ENCODE results near the gene ARSG.
"Not testable (repeated sequence)": the region's sequence is repeated elsewhere in the genome, so short reads cannot be mapped to it uniquely, and the experiment has no call there.

ARSG gene

DNA sequence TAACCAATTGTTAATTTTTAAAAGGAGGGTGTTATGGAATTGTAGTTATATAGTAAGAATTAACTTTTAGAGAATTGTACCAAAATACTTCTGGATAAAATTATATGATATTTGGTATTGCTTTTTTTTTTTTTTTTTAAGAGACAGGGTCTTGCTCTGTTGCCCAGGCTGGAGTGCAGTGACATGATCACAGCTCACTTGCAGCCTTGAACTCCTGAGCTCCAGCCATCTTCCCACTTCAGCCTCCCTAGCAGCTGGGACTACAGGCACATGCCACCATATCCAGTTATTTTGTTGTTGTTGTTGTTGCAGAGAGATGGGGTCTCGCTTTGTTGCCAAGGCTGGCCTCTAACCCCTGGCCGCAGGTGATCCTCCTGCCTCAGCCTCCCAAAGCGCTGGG, 8.5 kb downstream of the ARSG start:
- in situ Hi-C loops (cut with HindIII; ENCODE audit: low pct_ligation_motif_present, low pct_unique_long_range_greater_than_20kb, low sequenced_read_pairs), result no loop called here
- no peak for DNase-seq

DNA sequence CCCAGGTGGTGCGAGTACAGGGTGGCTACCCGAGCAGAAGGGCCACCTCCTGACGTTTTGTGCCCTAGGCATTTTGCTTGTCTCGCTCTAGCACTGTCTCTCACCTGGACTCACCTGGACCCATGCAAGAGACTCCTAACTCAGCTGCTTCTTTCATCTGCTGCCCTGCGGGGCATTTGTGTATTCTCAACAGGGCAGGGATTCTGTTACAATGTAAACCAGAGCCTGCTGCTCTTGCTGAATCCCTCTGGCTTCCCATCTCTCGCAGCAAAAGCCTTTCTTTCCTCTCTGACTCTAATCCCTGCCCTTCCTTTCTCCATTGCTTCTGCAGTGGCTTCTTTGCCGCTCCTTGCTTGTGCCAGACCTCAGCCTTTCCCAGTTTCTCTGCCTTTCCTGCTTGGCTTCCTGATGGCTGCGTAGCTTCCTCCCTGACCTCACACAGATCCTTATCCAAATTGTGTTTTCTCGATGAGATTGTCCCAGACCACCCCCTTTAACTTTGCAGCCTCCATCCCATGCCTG, 10.2 kb downstream of the ARSG start:
- in situ Hi-C loops (cut with HindIII; ENCODE audit: low pct_ligation_motif_present, low pct_unique_long_range_greater_than_20kb, low sequenced_read_pairs), result no loop called here
- DNase-seq, result no peak

DNA sequence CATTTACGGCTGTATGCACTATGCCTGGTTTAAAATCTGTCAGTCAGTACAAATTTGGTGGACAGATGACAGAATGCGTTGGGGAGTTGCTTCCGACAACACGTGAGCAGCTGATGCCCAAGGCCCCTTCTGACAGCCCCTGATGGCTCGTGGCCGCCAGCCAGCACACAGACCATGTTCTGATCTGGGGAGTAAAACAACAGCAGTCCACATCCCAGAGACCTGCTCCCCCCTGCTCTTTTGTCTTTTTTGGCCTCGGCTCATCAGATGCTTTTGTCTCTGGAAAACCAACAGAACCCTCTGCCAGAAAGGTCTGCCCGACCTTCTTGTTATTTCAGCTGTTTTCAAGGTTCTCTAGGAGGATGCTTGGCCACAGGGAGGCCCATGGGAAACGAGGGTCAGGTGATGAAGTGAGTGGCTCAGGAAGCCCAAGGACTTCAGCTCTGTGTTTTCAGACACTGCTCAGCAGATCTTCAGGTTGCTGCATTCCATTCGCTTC, 10.8 kb downstream of the ARSG start:
- no peak for DNase-seq
- in situ Hi-C loops (cut with HindIII; ENCODE audit: low pct_ligation_motif_present, low pct_unique_long_range_greater_than_20kb, low sequenced_read_pairs), result no loop called here

DNA sequence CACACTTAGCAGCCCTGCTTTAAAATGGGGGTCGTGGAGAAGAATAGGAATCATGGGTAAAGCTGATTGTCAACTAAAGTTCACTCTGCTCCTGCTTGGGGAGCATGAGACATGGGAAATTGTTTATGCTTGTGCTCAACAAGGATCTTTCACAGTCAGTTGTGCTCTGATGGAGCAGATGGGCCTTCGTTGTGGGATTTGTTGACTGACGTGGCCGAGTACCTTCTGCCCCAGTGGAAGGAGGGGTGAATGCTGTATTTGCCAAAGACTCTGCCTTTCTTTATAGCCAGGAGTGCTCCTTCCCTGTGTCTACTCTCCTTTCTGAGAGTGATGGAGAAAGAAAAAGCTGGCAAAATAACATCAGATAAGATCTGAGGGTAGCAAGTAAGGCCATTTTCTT, 11.4 kb downstream of the ARSG start:
- in situ Hi-C loops (cut with HindIII; ENCODE audit: low pct_ligation_motif_present, low pct_unique_long_range_greater_than_20kb, low sequenced_read_pairs), result no loop called here
- no peak for DNase-seq

DNA sequence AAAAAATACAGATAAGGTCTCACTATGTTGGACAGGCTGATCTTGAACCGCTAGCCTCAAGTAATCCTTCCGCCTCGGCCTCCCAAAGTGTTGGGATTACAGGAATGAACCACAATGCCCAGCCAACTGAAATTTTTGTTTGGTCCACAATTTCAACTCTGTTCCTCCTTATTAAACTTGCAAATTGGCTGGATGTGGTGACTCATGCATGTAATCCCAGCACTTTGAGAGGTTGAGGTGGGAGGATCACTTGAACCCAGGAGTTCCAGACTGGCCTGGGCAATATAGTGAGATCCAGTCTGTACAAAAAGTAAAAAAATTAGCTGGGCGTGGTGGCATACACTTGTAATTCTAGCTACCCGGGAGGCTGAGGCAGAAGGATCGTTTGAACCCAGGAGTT, 13.4 kb downstream of the ARSG start:
- in situ Hi-C loops (cut with HindIII; ENCODE audit: low pct_ligation_motif_present, low pct_unique_long_range_greater_than_20kb, low sequenced_read_pairs), result no loop called here
- DNase-seq, result no peak

DNA sequence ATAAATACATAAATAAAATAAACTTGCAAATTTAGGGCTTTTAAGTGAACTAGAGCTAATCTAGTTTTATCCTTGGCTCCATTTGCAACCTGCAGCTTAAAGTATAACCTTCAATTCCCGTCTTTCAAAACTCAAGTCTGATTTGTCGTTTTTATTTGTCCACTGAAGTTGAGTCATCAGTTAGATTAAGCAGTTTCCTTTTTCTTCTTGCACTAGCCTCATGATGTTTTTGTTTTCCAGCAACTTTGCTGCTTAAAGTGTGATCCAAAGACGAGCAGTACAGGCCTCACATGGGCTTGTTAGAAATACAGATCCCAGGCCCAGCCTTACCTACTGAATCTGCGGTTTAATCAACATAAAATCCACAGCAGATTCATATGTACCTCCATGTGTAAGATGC, 13.8 kb downstream of the ARSG start:
- no peak for DNase-seq
- in situ Hi-C loops (cut with HindIII; ENCODE audit: low pct_ligation_motif_present, low pct_unique_long_range_greater_than_20kb, low sequenced_read_pairs), result no loop called here

DNA sequence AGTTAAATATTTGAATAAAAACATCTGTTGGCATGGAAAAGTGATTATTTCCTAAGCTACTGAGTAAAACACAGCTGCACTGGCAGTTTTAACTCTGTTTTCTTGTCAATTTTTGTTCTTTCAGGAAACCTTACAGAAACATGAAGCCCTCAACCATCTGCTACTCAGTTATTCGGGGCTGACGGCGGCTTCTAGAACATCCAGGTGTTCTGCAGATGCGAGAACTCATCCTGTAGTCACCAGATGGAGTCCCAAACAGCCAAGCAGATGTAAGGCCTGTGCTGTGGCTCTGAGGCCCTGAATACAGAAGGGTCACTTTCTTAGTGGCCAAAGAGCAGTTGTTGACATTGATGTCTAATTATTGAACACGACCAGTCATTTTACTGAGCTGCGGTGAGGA, 15.5 kb downstream of the ARSG start:
- in situ Hi-C loops (cut with HindIII; ENCODE audit: low pct_ligation_motif_present, low pct_unique_long_range_greater_than_20kb, low sequenced_read_pairs), result no loop called here
- no peak for DNase-seq

DNA sequence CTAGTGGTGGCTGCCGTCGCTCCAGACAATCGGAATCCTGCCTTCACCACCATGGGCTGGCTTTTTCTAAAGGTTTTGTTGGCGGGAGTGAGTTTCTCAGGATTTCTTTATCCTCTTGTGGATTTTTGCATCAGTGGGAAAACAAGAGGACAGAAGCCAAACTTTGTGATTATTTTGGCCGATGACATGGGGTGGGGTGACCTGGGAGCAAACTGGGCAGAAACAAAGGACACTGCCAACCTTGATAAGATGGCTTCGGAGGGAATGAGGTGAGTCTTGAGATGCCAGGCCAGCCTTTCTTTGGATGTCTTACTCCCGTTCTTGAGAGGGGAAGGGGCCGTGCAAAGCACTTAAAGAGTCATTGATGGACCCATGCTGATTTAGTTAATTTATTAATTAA, 16.1 kb downstream of the ARSG start:
- in situ Hi-C loops (cut with HindIII; ENCODE audit: low pct_ligation_motif_present, low pct_unique_long_range_greater_than_20kb, low sequenced_read_pairs), result no loop called here
- DNase-seq, result no peak

DNA sequence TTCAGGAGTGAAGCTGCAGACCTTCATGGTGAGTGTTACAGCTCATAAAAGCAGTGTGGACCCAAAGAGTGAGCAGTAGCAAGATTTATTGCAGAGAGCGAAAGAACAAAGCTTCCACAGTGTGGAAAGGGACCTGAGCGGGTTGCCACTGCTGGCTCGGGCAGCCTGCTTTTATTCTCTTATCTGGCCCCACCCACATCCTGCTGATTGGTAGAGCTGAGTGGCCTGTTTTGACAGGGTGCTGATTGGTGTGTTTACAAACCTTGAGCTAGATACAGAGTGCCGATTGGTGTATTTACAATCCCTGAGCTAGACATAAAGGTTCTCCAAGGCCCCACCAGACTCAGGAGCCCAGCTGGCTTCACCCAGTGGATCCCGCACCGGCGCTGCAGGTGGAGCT, 17.2 kb downstream of the ARSG start:
- DNase-seq; in situ Hi-C loops (cut with HindIII; ENCODE audit: low pct_ligation_motif_present, low pct_unique_long_range_greater_than_20kb, low sequenced_read_pairs): not testable (repeated sequence)

DNA sequence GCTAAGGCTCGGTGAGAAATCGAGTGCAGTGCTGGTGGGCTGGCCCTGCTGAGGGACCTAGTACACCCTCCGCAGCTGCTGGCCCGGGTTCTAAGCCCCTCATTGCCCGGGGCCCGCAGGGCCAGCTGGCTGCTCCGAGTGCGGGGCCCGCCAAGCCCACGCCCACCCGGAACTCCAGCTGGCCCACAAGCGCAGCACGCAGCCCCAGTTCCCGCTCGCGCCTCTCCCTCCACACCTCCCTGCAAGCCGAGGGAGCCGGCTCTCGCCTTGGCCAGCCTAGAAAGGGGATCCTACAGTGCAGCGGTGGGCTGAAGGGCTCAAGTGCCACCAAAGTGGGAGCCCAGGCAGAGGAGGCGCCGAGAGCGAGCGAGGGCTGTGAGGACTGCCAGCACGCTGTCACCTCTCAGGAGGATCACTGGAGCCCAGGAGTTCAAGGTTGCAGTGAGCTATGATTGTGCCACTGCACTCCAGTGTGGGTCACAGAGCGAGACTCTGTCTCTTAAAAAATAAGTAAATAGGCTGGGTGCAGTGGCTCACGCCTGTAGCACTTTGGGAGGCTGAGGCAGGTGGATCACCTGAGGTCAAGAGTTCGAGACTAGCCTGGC, 17.9 kb downstream of the ARSG start:
- in situ Hi-C loops (cut with HindIII; ENCODE audit: low pct_ligation_motif_present, low pct_unique_long_range_greater_than_20kb, low sequenced_read_pairs); DNase-seq: not testable (repeated sequence)

DNA sequence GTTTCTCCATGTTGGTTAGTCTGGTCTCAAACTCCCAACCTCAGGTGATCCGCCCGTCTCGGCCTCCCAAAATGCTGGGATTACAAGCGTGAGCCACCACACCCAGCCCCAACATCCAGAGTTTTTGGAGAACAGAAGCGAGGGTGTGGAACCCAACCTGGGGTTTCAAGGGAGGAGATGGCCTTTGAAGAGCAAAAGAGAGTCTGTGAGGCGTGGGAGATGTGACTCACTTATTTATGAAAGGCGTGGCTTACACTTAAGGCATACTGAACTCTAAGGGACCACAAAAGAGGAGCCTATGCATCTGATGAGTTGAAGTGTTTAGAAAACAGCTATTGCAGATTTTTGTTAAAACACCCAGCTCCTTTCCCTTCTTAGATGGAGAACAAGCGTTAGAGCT, 18.9 kb downstream of the ARSG start:
- in situ Hi-C loops (cut with HindIII; ENCODE audit: low pct_ligation_motif_present, low pct_unique_long_range_greater_than_20kb, low sequenced_read_pairs), result no loop called here
- no peak for DNase-seq

DNA sequence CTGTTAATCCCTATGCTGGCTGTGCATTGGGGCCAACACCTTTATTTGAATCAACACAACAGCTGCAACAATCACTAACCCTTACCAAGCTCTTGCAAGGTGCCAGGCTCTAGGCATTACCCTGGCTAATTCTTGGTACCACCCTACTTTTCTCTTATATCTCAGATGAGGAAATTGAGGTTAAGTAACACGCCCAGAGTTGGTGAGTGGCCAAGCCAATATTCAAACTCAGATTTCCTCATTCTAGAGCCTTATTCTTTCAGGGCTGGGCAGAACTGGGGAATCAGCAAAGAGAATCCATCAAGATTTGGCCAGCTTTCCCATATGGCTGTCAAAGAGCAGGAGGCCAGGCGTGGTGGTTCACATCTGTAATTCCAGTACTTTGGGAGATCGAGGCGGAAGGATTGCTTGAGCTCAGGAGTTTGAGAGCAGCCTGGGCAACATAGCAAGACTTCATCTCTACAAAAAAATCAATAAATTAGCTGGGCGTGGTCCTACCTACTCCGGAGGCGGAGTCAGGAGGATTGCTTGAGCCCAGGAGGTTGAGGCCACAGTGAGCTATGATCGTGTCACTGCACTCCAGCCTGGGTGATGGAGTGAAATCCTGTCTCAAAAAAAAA, 23.7 kb downstream of the ARSG start:
- in situ Hi-C loops (cut with HindIII; ENCODE audit: low pct_ligation_motif_present, low pct_unique_long_range_greater_than_20kb, low sequenced_read_pairs), result no loop called here
- no peak for DNase-seq

DNA sequence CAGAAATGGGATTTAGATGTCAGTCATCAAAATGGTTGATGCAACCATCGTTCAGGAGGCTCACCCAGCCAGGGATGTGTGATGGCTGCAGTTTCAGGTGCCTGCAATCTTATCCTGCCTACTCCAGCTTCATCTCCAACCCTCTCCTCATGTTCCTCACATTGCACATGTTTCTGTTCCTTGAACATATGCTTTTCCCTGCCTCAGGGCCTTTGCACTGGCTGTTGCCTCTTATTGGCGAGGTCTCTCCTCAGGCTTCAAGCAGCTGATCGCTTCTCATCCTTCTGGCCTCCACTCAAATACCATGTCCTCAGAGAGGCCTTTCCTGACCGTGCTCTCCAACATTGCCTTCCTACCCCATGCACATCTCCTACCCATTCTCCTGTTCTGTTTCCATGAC, 24.6 kb downstream of the ARSG start:
- in situ Hi-C loops (cut with HindIII; ENCODE audit: low pct_ligation_motif_present, low pct_unique_long_range_greater_than_20kb, low sequenced_read_pairs), result no loop called here

DNA sequence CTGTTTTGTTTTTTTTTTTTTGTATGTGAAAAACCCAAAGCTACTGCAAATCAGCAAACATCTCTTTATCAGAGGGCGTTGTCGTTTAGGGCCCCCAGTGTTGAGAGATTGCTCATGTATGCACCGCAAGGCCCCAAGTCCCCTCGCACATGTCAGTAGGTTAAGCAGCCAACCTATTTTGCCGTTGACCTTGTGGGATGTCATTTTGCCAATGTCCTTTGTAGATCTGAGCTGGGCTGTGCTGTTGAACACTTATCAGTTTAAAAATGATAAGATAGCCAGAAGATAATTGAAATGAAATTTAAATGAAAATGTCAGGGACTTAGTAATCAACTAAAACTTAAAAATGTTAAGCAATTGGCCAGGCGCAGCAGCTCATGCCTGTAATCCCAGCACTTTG, 26.2 kb downstream of the ARSG start:
- no peak for DNase-seq
- in situ Hi-C loops (cut with HindIII; ENCODE audit: low pct_ligation_motif_present, low pct_unique_long_range_greater_than_20kb, low sequenced_read_pairs), result no loop called here

More for the DNA sequence above, 24.6 kb downstream of the ARSG start:
- DNase-seq, result no peak

DNA sequence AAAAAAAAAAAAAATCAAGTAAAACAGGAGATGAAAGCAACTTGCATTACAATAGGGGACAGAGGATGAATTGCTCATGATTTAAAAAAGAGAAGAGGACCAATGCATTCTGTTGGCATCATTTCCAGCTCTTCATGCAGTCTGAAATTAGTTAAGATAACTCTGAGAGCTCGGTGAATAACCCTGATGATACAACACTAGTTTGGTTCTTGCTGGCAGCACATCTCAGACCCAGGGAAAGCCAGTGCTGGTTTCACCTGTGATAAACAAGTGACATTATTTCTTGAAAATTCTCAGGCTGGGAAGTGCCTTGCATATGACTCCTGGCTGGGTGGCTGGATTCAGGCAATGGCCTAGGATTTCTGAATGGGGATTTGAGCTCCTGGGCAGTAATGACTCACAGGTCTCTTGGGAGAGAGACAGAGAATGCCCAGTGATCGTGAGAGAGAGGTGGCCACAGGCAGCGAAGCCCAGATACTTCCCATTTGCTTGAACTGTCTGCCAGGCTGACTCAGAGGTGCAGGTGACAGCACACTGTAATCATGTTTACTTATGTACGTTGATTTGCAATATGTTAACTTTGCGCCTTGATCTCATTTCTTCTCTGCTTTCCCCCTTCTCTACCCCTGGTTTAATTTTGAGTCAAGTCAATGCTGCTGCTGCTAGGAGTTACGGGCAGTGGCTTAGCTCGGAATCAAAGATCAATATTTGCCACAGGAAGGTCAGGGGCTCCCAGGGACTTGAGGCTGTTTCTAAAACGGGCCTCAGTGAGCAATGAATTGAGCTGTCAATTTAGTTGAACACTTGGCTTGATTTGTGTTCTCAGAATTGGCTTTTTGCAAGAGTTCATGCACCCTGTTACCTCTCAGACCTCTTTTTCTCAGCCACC, 27.1 kb downstream of the ARSG start:
- peak; percentile 76 for DNase-seq
- in situ Hi-C loops (cut with HindIII; ENCODE audit: low pct_ligation_motif_present, low pct_unique_long_range_greater_than_20kb, low sequenced_read_pairs), result no loop called here

DNA sequence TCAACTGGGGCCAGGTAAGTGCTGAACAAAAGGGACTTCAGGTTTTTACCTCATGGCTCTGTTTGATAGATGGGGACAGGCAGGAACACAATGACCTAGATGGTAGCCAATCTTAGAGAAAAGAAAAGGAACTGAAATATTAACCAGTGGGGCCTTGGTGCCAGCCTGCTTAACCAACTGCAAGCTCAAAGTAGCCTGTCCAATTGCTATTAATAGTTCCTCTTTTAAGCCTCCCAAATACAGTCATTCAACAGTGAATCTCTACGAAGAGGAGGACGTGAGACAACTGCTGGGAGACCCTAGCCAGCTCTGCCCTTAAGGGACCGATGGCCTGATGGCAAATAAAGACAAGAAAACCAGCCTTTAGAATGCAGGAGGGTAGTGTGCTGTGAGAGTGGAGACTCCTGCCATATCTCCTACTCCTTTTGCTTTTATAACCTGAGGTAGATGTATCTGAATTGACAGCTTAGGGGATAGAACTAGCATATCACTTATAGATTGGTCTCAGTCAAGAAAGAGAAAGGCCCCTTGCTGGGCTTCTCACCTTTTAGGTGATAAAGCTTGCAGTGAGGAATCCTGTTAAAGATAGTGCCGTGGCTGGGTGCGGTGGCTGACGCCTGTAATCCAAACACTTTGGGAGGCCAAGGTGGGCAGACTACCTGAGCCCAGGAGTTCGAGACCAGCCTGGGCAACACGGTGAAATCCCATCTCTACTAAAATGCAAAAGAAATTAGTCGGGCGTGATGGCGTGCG, 28.3 kb downstream of the ARSG start:
- no peak for DNase-seq
- in situ Hi-C loops (cut with HindIII; ENCODE audit: low pct_ligation_motif_present, low pct_unique_long_range_greater_than_20kb, low sequenced_read_pairs), result no loop called here

DNA sequence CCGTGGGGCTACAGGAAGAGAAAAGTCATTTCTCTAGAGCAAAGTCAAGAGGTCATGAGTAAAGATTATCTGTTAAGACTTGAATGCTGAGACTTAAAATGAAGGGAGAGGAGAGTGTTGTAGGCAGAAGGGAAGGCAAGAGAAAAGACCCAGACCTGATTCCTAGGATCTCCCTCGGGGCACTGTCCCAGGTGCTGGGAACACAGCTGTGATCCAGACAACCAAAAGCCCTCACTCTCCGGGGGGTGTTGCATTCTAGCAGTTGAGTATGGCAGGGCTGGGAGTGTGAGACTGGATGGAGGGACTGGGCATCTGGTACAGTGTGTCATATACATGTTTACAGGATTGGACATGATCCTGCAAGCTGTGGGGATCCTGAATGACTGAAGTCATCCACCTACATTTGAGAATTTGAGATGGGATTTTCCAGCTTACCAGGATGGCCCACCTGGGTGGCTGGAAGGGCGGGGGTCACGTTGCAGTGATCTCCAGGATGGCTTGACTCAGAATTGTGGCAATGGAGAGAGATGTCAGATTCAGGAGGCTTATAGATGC, 29.1 kb downstream of the ARSG start:
- DNase-seq, result no peak
- in situ Hi-C loops (cut with HindIII; ENCODE audit: low pct_ligation_motif_present, low pct_unique_long_range_greater_than_20kb, low sequenced_read_pairs), result no loop called here

DNA sequence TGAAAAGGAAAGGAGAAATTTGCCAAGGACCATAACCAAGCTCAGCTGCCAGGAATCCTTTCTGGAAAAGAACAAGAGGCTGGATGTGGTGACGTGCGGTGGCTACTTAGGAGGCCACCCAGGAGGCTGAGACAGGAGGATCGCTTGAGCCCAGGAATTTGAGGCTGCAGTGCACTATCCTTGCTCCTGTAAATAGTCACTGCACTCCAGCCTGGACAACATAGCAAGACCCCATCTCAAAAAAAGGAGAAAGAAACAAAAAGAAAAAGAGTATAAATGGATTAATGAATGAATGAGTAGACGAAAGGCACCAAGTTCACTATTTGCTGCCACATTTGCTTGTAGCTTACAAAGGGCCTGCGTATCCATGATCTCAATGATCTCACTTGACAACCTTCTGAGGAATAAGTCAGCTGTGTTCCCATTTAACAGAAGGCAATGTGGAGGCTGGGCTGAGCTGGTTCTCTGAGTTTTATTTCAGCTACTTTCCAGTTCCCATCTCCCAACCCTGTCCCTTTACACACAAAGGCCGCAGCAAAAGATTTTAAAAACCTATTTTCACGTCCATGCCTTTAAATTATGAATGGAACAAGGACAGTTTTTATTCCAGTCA, 29.8 kb downstream of the ARSG start:
- in situ Hi-C loops (cut with HindIII; ENCODE audit: low pct_ligation_motif_present, low pct_unique_long_range_greater_than_20kb, low sequenced_read_pairs), result no loop called here
- DNase-seq, result no peak
